NT2/D1 (cell line): Measurements from ENCODE around the gene CHD5.

Experiments used
- SUZ12 ChIP-seq: IDR thresholded peaks from 2 replicates; pipeline ENCODE4 v1.6.1; 2011; ENCODE audit not compliant: insufficient read length, insufficient read depth; ENCODE audit errors: extremely low read depth
- YY1 ChIP-seq: IDR thresholded peaks from 2 replicates; pipeline ENCODE4 v1.6.1; 2011; ENCODE audit not compliant: insufficient read length, insufficient read depth
- ZNF274 ChIP-seq: IDR thresholded peaks from 2 replicates; pipeline ENCODE4 v1.6.1; 2011; ENCODE audit warnings: mild to moderate bottlenecking, low read depth, low read length

- TF ChIP-seq SUZ12 (no peak), ZNF274 (no peak), YY1 (peak; percentile 31)
These were observed 19.4 kb upstream of the CHD5 start, which contains the start of gene RPL22 for GRCh38 chr1:6199298-6200187.
